ENCODE results near the gene MYMX. TPM values are rescaled to one million over a fixed set of nuclear protein-coding genes. Genes with fewer than 3 reads are reported as not detected.

Gene MYMX
- total RNA-seq, 6 experiments from 2014 or later: not detected

DNA sequence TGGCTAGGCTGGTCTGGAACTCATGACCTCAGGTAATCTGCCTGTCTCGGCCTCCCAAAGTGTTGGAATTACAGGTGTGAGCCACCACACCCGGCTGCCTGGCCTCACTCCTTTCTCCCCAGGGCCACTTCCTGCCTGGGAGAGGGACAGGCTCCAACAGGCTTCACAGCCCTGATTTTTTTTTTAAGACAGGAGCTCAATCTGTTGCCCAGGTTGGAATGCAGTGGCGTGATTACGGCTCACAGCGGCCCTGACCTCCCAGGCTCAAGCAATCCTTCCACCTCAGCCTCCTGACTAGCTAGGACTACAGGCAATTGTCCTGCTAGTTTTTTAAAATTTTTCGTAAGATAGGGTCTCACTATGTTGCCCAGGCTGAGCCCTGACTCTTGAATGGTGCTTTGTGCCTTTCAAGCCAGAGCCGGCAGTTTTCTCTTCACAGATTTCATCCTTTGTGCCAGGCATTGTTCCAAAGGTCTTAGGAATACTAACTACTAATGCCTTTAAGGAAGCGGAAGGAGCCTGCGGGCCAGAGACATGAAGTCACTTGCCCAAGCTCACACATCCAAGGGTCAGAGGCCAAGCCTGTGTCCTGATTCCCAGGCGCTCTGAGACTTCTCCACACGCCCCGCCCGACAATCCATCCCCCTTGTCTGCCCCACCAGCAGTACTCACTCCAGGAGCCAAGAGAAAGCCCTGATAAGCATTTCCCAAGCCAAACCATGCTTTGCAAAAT lies 38.9 kb upstream of the MYMX start:
- intact Hi-C loops (cut with DNase I): loop anchor here in 1 of 2 donors (10.0 kb wide), 1 partner anchor 57 kb away; no protein-coding TSS in a partner anchor
- TF ChIP-seq POLR2A (IDR thresholded peaks at IDR 0.05) (no peak), CTCF (IDR thresholded peaks at IDR 0.05) (no peak)
- Histone ChIP-seq H3K4me1 (peaks cover 0 to 1% (median 0%) of the 10 kb centered on the region in 4 donors), H3K27me3 (no peaks in the 10 kb centered on the region), H3K9me3 (no peaks in the 10 kb centered on the region), H3K4me3 (no peak overlapping the region), H3K36me3 (no peaks in the 10 kb centered on the region), H3K27ac (no peak overlapping the region)
- DNase-seq (peak; percentile 61 to 66 (median 65)), ATAC-seq (peak; percentile 58 to 87 (median 73))
- 87% methylated on average over 12 of the region's 13 CpGs for WGBS (ENCODE audit: insufficient coverage, low coverage, low lambda C conversion rate, missing lambda C conversion rate)

DNA sequence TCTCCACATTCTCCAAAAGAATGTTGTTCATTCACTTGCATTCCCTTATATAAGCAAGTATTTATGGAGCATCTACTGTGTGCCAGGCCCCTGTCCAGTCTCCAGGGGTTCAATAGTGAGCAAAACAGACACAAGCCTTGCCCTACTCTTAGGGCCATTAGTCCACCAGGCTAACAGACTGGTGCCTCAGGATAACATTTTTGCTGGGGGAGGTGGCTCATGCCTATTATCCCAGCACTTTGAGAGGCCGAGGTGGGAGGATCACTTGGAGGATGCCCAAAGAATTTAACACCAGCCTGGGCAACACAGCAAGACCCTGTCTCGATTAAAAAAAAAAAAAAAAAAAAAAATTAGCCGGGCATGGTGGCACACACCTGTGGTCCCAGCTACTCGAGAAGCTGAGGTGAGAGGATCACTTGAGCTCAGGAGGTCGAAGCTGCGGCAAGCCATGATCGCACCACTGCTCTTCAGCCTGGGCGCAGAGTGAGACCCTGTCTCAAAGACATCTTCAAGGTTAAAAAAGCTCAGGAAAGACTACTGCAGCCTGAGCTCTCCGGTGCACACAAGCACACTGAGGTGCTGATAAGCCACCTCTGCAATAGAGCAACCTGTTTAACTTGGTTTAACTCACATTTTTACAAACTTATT lies 38.2 kb upstream of the MYMX start:
- 100% methylated on average over 1 of the region's 9 CpGs for WGBS (ENCODE audit: insufficient coverage, low coverage, low lambda C conversion rate, missing lambda C conversion rate)

DNA sequence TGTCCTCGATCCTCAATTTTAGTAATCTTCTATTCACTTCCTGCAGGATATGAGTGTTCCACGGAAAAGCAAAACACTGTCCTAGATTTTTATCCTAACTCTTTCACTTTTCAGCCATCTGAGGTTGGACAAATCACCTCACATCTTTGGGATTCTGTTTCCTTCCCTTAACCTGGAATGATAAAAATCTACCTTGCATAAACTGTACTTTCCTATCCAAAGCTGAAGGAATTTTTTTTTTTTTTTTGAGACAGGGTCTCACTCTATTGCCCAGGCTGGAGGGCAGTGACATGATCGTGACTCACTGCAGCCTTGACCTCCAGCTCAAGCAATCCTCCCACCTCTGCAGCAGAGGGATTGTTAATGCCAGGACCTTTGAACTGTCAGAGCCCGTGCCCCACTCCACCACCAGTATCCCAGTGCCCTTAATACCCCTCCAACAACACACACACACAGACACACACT lies 37.6 kb upstream of the MYMX start:
- peak overlapping the region in 1 of 3 donors; percentile 10 for H3K27ac ChIP-seq
- H3K9me3 ChIP-seq: no peaks in the 10 kb centered on the region
- no peak overlapping the region for H3K4me3 ChIP-seq
- H3K27me3 ChIP-seq: no peaks in the 10 kb centered on the region
- intact Hi-C loops (cut with DNase I): loop anchor here in 1 of 2 donors (10.0 kb wide), 1 partner anchor 56 kb away; no protein-coding TSS in a partner anchor
- no peaks in the 10 kb centered on the region for H3K36me3 ChIP-seq
- no peak for DNase-seq
- peak; percentile 7 to 76 (median 28) for ATAC-seq
- no peaks in the 10 kb centered on the region for H3K4me1 ChIP-seq
- TF ChIP-seq POLR2A (IDR thresholded peaks at IDR 0.05) (no peak), CTCF (IDR thresholded peaks at IDR 0.05) (no peak)
- 18% methylated on average over 3 of the region's 4 CpGs for WGBS (ENCODE audit: insufficient coverage, low coverage, low lambda C conversion rate, missing lambda C conversion rate)

More for the DNA sequence above, 38.2 kb upstream of the MYMX start:
- ATAC-seq (no peak), DNase-seq (no peak)
- Histone ChIP-seq H3K36me3 (no peaks in the 10 kb centered on the region), H3K27ac (peak overlapping the region in 1 of 3 donors; percentile 10), H3K27me3 (no peaks in the 10 kb centered on the region), H3K4me3 (no peak overlapping the region), H3K4me1 (no peaks in the 10 kb centered on the region), H3K9me3 (no peaks in the 10 kb centered on the region)
- intact Hi-C loops (cut with DNase I): loop anchor here in 1 of 2 donors (10.0 kb wide), 1 partner anchor 56 kb away; no protein-coding TSS in a partner anchor
- TF ChIP-seq CTCF (IDR thresholded peaks at IDR 0.05) (no peak), POLR2A (IDR thresholded peaks at IDR 0.05) (no peak)

DNA sequence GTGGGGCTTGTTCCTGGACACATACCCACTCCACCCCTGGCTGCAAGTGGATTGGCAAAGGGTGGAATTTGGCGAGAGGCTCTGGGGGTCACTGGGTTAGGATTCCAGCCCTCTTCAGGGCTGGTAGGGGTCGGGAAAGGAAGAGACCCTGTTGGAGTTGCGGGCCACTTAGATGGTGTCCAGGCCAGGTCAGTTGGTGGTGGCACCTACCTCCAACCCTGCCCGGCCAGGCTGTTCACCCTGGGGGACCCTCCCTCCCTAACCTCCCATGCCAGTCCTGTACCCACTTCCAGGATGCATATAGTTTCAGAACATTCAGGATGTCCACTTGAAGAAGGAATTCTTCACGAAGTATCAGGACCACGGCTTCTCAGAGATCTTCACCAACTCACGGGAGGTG lies 37.1 kb upstream of the MYMX start:
- no peak for TF ChIP-seq POLR2A (IDR thresholded peaks at IDR 0.05)
- no peak for TF ChIP-seq CTCF (IDR thresholded peaks at IDR 0.05)
- H3K27me3 ChIP-seq: no peaks in the 10 kb centered on the region
- ATAC-seq (no peak), DNase-seq (no peak)
- H3K27ac ChIP-seq: no peak overlapping the region
- H3K9me3 ChIP-seq: no peaks in the 10 kb centered on the region
- 80% methylated on average over 3 of the region's 7 CpGs for WGBS (ENCODE audit: insufficient coverage, low coverage, low lambda C conversion rate, missing lambda C conversion rate)
- intact Hi-C loops (cut with DNase I): loop anchor here in 1 of 2 donors (10.0 kb wide), 1 partner anchor 55 kb away; no protein-coding TSS in a partner anchor
- H3K4me1 ChIP-seq: no peaks in the 10 kb centered on the region
- no peak overlapping the region for H3K4me3 ChIP-seq
- no peaks in the 10 kb centered on the region for H3K36me3 ChIP-seq

Measured in right lobe of liver (tissue), 6 donors.